ENCODE results near the gene UTS2R. TPM values are rescaled to one million over a fixed set of nuclear protein-coding genes. Genes with fewer than 3 reads are reported as not detected.

UTS2R gene
- total RNA-seq, 4 donors from 2014 or later = not detected

- TF ChIP-seq POLR2A (IDR thresholded peaks at IDR 0.05) (no peak), CTCF (IDR thresholded peaks at IDR 0.05 in 4 of 5, conservative IDR thresholded peaks at IDR 0.05 in 1 of 5) (no peak)
- no peak overlapping the region for H3K4me3 ChIP-seq
- DNase-seq (no peak), ATAC-seq (no peak)
- no peaks in the 10 kb centered on the region for H3K36me3 ChIP-seq
- peaks cover 23 to 45% (median 37%) of the 10 kb centered on the region in 3 donors for H3K27me3 ChIP-seq
- peaks cover 0 to 12% of the 10 kb centered on the region in 2 donors for H3K4me1 ChIP-seq
- in situ Hi-C loops (cut with MboI; ENCODE audit: low sequenced_read_pairs in 4 of 4) (loop anchor here in 3 of 4 donors (10.0 kb wide), 1 partner anchor 124 kb away; no protein-coding TSS in a partner anchor), intact Hi-C loops (cut with DNase I; ENCODE audit: low total_unique reads) (no loop called here)
- no peak overlapping the region for H3K27ac ChIP-seq
- H3K9me3 ChIP-seq = no peaks in the 10 kb centered on the region
Measured at GRCh38 chr17:82328141-82328993, 43.2 kb upstream of the UTS2R start.

- no peaks in the 10 kb centered on the region for H3K9me3 ChIP-seq
- H3K27ac ChIP-seq = no peak overlapping the region
- no peak overlapping the region for H3K4me3 ChIP-seq
- H3K4me1 ChIP-seq = peaks cover 0 to 16% of the 10 kb centered on the region in 2 donors
- in situ Hi-C loops (cut with MboI; ENCODE audit: low sequenced_read_pairs in 4 of 4) (loop anchor here in 3 of 4 donors (10.0 kb wide), 1 partner anchor 124 kb away; no protein-coding TSS in a partner anchor), intact Hi-C loops (cut with DNase I; ENCODE audit: low total_unique reads) (no loop called here)
- H3K27me3 ChIP-seq = peaks cover 23 to 49% (median 44%) of the 10 kb centered on the region in 3 donors
- TF ChIP-seq CTCF (IDR thresholded peaks at IDR 0.05 in 4 of 5, conservative IDR thresholded peaks at IDR 0.05 in 1 of 5) = no peak
- TF ChIP-seq POLR2A (IDR thresholded peaks at IDR 0.05) = no peak
- DNase-seq (no peak), ATAC-seq (no peak)
- H3K36me3 ChIP-seq = no peaks in the 10 kb centered on the region
Measured at GRCh38 chr17:82328994-82329507, 42.5 kb upstream of the UTS2R start.

GRCh38 chr17:82329683-82330321 lies 41.8 kb upstream of the UTS2R start:
- DNase-seq = no peak
- intact Hi-C loops (cut with DNase I; ENCODE audit: low total_unique reads) (no loop called here), in situ Hi-C loops (cut with MboI; ENCODE audit: low sequenced_read_pairs in 4 of 4) (loop anchor here in 3 of 4 donors (10.0 kb wide), 1 partner anchor 125 kb away; no protein-coding TSS in a partner anchor)
- no peak overlapping the region for H3K4me3 ChIP-seq
- no peak for ATAC-seq
- TF ChIP-seq CTCF (IDR thresholded peaks at IDR 0.05 in 4 of 5, conservative IDR thresholded peaks at IDR 0.05 in 1 of 5) (no peak), POLR2A (IDR thresholded peaks at IDR 0.05) (no peak)
- no peaks in the 10 kb centered on the region for H3K36me3 ChIP-seq
- H3K4me1 ChIP-seq = peaks cover 0 to 16% of the 10 kb centered on the region in 2 donors
- no peak overlapping the region for H3K27ac ChIP-seq
- no peaks in the 10 kb centered on the region for H3K9me3 ChIP-seq
- peaks cover 23 to 50% (median 49%) of the 10 kb centered on the region in 3 donors for H3K27me3 ChIP-seq

- DNase-seq (no peak), ATAC-seq (no peak)
- intact Hi-C loops (cut with DNase I; ENCODE audit: low total_unique reads) = no loop called here
- in situ Hi-C loops (cut with MboI; ENCODE audit: low sequenced_read_pairs in 4 of 4) = no loop called here
- TF ChIP-seq POLR2A (IDR thresholded peaks at IDR 0.05) = no peak
- no peak for TF ChIP-seq CTCF (IDR thresholded peaks at IDR 0.05 in 4 of 5, conservative IDR thresholded peaks at IDR 0.05 in 1 of 5)
- H3K4me1 ChIP-seq = peaks cover 0 to 16% of the 10 kb centered on the region in 2 donors
- H3K36me3 ChIP-seq = no peaks in the 10 kb centered on the region
- H3K9me3 ChIP-seq = no peaks in the 10 kb centered on the region
- H3K27me3 ChIP-seq = peaks cover 23 to 52% (median 49%) of the 10 kb centered on the region in 3 donors
- H3K4me3 ChIP-seq = no peak overlapping the region
- H3K27ac ChIP-seq = no peak overlapping the region
Measured at GRCh38 chr17:82330322-82331239, 41.0 kb upstream of the UTS2R start.
